SH-SY5Y (cell line): Measurements from ENCODE around the gene GSX2.

Experiments used
- GATA2 ChIP-seq: IDR thresholded peaks from 2 replicates; pipeline ENCODE4 v1.6.1; 2011; ENCODE audit warnings: mild to moderate bottlenecking, low read depth, low read length
- GATA3 ChIP-seq: IDR thresholded peaks from 2 replicates; pipeline ENCODE4 v1.6.1; 2011; ENCODE audit warnings: low read depth, mild to moderate bottlenecking, low read length, moderate library complexity

GRCh38 chr4:54091637-54092404 lies 8.1 kb upstream of the GSX2 start:
- no peak for TF ChIP-seq GATA2
- TF ChIP-seq GATA3, result no peak
